HG03565 (cell line): ENCODE results near the gene ALDH1A3.

Experiments used
- ATAC-seq: cut with Tn5 transposase; IDR thresholded peaks from one replicate; pipeline ENCODE4 v1.9.1; 2021; ENCODE audit warnings: mild to moderate bottlenecking, moderate library complexity; ENCODE audit not compliant: unreplicated experiment

ALDH1A3 gene

DNA sequence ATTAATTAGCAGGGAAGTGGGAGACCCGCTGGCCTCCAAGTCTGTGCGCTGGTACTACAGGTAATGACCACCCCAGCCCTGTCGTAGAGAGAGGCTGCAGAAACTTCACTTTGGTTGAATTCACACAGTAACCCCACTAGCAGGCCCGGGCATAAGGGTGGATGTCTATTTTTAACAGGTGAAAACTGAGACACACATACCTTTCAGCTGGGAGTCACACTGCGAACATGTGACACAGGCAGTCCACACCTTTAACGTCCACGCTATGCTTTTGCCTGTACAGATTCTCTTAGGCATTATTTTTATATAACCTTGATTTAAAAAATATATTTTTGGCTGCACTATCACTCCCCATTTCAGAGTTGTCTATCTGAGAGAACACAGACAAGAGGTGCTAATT lies 43.4 kb downstream of the ALDH1A3 start:
- no peak for ATAC-seq

DNA sequence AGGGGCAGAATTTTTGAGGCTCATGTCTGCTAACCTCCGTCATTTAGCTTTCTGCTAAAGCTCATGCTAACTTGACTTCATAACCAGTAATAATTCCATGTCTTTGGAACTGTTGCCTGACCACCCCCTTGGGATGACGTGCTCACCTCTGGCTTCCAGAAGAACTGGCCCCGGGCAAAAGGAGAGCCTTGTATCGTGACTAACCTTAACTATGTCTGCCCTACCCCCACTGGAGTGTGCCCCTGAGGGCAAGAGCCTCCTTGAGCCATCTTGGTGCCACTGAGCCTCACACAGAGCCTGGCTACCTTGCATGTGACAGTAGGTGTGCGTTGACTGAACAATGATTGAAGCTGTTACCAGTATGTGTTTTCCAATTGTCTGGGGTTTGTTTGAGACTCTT lies 44.3 kb downstream of the ALDH1A3 start:
- no peak for ATAC-seq

DNA sequence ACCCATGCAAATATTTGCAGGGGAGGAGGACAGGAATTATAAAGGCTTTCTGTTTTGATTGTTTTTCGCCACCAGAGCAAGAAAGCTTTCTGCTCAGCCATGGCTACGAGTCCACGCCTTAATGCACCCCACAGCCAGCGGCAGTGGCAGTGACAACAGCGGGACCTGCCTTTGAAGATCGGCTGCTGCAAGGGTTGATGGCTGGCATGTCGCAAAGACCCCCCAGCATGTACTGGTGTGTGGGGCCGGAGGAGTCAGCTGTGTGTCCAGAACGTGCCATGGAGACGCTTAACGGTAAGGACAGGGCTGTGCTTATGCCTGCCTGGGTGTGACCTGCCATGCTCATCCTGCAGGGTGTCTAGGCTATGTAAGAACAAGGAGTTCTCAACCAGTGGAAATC lies 44.8 kb downstream of the ALDH1A3 start:
- no peak for ATAC-seq

DNA sequence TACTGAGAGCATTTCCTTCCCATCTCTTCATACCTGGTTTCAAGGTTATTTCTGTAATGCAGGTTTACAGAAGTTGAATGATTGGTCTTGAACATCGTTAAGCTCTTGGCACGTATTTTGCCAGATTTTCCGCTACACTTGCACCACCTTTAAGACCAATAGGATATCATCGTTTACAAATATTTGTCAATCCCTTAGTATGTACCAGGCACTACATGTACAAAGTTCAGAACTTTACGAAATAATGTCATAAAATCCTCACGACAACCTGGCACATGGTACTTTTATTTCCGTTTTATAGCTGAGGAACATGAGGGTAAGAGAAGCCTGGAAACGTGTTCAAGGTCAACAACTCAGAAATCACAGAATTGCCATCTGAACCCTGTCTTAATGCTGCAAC lies 45.8 kb downstream of the ALDH1A3 start:
- ATAC-seq = no peak

DNA sequence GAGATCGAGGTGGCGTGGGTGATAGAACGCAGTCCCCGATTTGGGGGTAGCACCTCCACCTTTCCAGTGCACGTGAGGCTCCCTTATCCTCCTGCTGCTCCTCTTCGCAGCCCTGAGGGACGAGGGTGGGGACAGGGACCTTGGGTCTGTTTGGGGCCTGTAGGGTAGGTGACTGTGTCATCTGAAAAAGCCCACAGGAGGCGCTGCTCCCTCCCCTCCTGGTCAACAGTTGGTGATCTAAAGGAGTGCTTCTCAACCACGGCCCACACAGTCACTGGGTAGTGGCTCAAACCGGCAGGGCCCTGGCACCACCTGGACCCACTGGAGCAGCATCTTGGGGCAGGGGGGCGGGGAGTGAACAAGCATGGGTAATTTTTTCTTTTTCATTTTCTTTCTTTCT lies 46.6 kb downstream of the ALDH1A3 start:
- no peak for ATAC-seq

DNA sequence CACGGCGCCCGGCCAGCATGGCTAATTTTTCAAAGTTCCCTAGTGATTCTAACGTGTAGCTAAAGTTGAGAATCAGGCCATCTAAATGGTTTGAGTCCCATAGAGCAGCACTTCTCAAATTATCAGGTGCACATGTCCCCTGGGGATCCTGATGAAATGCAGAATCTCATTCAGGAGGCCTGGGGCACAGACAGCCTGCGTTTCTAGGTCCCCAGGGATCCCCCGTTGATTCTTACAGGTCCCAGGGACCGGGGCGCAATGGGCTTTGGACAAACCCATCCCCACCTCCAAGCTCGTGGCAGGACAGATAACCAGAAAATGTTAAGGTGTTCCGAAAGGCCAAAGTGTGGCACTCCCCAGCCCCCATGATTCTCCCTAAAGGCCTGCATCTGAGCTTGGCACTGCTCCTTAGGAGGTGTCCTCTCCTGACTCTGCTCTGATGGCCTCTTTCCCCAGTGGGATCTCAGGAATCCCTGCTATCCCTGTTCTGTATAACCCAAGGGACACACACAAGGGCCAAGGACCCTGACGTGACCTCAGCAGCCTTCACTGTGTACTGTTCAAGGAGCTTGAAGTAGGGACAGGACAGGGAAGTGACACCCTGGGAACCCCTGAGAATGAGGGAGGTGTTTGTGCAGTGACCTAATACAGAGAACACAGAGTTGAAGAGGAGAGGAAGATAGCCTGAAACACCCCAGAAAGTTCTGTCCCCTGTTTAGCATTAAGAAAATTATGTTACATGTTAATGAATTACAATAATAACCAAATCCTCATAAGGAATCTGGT lies 47.5 kb downstream of the ALDH1A3 start:
- ATAC-seq = no peak

DNA sequence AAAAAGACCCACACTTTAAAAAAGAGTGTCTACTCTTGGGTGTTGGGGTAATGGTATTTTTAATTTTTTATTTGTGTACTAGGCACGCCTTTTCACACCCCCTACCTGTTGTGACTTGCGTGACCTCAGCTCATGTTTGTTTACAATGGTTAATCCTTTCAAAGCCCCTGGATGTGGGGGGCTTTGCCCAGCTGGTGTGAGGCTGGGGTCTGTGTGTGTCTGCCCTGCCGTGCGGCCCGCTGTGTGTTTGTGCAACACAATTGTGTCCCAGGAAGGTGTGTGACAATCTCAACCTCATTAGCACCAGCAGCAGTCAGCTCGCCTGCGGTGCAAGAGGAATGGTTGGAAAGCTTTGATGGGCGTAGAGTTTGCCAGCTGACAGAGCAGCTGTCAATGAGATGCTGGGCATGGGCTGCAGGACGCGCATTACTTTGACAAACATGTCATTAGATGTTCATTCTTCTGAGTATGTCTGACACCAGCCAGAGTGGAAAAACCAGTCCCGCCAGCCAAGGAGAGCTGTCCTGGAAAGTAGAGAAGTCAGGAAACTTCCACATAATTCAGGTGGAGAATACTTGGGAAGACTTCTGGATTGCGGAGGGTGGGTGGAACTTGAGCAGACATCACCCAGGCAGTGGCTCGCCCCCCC lies 49.1 kb downstream of the ALDH1A3 start:
- ATAC-seq = no peak

DNA sequence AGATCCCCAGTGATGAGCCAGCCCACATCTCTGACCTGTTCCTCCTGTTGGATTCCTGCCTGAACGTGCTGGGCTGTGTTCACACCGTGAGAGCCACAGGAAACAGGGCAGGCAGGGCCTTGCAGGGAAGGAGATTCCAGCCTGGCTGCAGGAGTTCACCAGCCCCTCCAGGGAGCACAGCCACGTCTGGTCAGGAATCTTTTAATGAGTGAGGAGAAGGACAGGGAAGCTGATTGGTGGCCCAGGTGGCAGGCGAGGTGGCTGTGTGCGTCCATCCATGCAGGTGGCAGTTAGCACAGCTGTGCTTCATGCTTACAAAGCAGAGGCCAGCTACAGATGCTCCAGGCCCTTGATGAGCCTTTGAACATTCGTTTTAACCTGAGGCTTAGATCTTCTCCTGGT lies 50.0 kb downstream of the ALDH1A3 start:
- ATAC-seq = no peak

DNA sequence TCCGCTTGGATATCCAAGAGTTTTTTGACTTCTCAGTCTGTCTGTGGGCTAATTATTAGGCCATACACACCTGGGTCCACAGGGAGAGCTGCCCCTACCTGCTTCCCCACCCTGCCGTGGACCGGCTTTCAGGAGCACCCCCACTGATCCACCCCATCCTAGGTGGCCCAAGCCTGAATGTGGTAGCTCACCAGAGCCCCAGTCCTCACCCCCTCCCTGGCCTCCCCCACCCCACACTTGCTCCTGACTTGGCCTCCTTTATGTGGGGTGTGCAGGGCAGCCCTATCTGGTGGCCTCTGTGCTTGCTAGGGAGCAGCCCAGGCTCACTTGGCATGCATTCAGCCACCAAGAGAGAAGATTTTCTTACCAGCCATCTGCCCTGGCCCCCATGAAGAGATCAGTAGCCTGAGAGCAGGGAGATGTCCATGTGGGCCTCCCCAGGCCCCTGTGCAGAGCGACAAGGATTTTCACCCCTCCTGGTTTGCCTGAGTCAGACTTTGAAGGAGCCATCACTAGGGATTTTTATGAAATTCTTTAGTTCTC lies 50.7 kb downstream of the ALDH1A3 start:
- no peak for ATAC-seq

DNA sequence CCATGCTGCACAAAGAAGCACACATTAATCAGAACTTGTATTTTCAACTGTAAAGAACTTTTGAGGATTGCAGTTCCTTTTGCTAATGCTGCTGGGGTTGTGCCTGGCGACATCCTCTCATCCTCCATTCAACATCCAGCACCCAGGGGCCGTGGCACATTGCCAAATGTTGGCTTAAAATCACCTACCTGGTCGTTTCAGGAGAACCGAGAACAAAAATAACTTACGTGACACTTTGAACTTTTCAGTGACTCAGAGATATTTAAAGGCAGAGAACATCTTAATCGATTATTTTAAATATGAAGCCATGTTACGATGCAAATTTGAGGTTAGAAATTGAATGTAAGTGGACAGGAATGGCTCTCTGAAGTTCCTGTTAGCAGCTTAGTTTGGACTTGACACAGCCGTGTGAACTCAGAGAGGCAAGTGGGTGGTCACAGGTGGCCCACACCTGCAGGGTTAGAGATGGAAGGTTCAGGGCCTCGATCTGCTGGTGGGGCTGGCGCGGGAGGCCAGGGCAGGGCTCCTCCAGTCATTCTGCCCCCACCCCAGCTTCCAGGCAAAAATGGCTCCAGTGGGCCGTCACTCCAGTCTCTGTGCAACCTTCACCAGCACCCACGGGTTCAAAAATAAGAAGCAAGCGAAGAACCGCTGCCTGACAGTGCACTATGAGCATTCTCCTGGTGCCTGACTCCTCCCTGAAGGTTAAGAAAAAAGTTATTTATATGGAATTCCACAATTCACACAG lies 51.7 kb downstream of the ALDH1A3 start:
- peak; percentile 42 for ATAC-seq

DNA sequence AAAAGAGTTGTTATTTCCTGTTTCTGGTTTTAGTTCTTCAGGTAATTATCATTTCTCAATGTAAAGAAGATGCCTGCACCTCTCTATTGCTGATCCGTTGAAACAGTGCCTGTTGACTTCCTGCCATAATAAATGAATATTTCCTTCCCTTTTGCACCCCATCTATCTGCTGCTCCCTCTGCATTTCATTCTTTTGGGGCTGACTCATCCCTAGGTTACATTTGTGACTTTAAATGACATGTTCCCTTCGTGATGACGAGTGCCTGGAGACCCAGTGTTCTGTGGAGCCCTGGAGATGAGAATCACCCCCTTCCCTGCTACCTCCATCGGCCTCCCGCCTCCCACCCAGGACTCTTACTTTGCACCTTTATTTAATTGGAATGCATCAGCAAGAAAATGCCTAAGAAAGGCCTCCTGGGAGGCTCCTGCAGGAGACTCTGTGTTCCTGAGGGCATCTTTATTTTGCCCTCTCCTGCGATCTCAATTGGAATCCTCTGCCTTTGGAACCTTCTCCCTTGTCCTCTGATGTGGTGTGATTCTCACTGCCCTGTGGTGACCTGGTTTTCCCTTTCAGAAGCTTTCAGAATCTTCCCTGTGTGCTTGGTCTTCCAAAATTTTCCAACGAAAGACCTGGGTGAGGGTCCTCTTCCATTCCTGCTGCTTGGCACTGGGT lies 53.2 kb downstream of the ALDH1A3 start:
- no peak for ATAC-seq

DNA sequence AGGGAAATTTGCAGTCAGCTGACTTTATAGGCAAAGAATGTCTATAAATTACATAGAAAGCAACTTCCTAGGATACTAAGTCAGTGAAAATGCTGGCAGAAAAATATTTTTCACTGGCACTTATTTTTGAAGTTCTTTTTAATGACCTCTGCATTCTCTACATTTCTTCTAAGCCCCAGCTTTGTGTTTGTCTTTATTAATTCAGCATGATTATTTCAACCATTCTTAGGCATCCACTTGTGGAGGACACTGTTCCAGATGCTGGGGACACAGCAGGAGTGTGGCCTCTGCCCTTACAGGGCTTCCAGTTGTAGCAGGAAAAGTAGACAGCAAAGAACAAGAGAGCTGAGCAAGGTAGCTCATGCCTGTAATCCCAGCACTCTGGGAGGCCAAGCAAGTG lies 54.5 kb downstream of the ALDH1A3 start:
- ATAC-seq = no peak

DNA sequence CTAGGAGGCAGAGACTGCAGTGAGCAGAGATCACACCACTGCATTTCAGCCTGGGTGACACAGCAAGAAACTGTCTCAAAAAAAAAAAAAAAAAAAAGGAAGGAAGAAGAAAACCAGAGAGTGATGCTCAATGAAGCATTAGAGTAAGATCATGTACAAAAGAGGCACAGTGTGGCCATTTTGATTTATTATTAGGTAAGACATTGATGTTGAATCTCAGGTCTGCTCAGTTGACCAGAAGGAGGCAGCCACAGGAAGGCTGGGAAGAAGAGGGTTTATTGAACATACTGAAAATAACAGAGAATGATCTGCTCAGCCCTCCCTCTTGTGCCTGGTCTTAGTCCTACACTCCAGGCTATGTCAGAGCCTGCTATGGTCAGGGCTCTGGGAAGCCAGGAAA lies 55.1 kb downstream of the ALDH1A3 start:
- no peak for ATAC-seq

DNA sequence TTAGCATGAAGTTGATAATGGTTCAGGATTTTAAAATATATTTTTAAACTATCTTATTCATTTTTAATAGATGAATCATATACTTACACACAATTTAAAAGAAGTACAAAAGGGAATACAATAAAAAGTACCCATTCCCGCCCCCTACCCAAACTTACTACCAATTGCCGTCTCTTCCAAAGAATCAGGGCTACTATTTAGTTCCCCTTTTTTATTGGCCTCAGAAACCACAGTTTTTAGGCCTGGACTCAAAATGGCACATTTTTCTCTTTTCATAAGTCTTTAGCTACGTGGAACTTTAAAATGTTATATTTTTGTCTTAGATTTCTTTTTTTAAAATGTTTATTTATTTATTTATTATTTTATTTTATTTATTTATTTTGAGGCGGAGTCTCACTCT lies 57.5 kb downstream of the ALDH1A3 start:
- ATAC-seq = no peak

DNA sequence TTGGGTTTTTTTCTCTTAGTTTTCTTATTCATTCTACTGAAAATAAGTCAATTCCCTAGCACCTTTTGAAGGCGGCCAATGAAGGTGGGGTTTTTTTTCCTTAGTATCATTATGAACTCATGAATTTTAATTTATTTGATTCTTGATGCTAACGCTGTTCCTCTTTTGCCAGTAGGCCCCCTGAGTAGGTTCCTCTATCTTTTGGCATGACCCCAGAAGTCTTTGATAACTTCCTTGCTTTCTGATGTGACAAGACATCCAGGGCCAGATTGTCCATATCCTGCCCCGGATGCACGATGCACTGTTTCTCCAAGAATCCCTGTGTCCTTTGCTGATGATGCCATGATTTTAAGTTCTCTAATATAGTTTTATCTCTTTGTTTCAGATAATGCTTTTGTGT lies 60.2 kb downstream of the ALDH1A3 start:
- ATAC-seq = no peak

DNA sequence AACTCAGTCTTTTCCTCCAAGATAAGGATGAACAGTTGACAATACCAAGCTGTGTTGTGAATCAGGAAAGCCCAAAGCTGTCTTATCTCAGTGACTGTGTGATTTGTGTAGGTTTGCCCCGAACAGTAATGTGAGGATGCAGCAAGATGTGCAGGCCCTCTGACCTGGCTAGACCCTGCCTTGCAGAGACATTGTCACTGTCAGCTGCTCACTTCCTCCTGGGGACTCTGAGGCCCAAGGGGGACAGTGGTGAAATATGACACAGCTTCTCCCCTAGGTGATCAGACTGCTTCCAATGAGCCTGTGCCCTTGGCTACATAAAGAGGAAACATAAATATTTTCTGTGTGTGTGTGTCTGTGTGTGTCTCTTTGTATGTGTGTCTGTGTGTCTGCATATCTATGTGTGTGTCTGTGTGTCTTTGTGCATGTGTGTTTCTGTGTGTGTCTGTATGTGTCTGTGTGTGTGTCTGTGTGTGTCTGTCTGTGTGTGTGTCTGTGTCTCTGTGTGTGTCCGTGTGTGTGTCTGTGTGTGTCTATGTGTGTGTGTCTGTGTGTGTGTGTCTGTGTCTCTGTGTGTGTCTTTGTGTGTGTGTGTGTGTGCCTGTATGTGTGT lies 61.2 kb downstream of the ALDH1A3 start:
- ATAC-seq = peak; percentile 68

DNA sequence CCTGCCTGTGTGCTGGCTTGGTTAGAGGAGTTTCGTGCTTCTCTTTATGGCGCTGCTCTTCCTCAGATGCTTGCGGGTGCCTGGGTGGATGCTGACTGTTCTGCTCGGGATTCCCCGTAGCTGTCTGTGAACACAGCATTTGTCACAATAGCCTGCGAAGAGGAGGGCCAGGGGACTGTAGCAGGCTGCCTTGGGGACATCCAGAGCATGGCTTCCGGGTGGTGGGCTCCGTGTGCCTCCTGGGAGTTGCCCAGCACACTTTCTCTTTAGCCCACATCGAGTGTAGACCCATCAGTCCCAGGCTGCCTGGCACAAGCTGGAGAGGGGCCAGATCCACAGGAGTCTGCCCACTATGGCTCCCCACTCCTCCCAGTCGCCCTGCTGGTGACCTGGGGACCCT lies 61.9 kb downstream of the ALDH1A3 start:
- peak; percentile 41 for ATAC-seq

DNA sequence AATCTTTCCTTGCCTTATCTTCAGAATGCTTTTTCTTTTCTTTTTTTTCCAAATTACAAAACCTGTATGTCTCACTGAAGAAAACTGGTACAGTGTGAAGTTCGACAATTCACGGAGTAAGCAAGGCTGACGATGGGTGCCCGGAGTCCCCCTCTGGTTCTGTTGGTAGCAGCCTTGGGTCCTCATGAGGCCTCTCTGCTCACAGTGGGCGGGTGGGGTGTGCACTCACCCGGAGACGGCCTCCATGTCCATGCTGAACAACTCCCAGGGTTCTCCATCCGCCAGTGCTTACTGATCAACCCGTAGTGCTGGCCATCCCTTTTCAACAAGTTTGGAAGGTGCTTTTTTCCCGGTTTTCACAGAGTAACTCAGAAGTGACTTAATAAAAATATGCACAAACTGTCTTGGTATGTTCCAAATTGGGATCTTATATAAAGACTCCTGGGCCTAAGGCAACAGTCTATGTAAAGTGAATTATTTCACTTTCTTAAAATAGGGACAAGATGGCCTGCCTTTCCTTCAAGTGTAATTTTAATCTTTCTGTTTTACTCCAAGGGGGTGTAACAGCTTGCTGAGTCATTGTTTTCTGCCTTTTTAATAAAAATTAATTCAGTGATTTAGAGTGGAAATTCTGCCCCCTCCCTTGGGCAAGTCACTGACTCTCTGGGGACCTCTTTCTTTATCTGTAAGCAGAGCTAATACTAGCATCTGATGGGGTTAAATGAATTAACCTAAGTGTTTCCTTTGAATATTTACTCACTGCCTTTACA lies 63.2 kb downstream of the ALDH1A3 start:
- no peak for ATAC-seq

DNA sequence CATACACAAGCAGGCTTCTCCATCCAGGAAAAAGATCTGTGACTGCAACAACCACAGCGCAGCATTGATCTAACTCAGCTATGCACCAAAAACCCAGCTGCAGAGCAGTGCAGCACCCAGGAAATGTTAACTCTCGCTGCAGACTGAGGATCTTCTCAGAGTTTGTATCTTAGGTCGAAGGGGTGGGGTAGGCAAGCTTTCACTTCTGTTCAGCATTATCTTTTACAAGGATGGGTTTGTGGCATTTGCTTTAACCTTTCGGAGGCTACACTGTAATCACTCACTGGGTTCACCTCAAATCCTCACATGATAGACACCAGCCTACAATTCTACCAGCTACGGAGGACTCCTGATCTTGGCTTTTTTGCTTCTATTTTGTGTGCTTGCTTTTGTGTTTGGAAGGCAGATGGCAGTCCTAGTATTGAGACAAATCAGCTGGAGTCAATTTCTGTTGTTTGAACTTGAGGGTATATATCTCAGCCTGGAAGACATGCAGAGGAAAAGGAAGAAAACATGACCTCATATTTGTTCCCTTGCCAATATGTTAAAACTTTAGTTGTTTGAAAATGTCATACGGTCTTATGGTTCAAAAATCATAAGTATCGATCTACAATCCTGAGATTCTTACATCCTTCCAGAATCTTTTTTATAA lies 64.7 kb downstream of the ALDH1A3 start:
- ATAC-seq = peak; percentile 26
